ENCODE data around the gene SGCD.

GRCh38 chr5:156479849-156480248, 152.9 kb downstream of the SGCD start:
- TF ChIP-seq, protein P1, sequence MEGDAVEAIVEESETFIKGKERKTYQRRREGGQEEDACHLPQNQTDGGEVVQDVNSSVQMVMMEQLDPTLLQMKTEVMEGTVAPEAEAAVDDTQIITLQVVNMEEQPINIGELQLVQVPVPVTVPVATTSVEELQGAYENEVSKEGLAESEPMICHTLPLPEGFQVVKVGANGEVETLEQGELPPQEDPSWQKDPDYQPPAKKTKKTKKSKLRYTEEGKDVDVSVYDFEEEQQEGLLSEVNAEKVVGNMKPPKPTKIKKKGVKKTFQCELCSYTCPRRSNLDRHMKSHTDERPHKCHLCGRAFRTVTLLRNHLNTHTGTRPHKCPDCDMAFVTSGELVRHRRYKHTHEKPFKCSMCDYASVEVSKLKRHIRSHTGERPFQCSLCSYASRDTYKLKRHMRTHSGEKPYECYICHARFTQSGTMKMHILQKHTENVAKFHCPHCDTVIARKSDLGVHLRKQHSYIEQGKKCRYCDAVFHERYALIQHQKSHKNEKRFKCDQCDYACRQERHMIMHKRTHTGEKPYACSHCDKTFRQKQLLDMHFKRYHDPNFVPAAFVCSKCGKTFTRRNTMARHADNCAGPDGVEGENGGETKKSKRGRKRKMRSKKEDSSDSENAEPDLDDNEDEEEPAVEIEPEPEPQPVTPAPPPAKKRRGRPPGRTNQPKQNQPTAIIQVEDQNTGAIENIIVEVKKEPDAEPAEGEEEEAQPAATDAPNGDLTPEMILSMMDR (IDR thresholded peaks at IDR 0.05 in 8 of 11, conservative IDR thresholded peaks at IDR 0.05 in 3 of 11): no peak
- TF ChIP-seq POLR2AphosphoS5 (IDR thresholded peaks at IDR 0.05): no peak

Measured in spleen (tissue), 7 donors.